GM19035 (cell line): ENCODE measurements around the gene ACOXL.

Source experiments
- ATAC-seq: cut with Tn5 transposase; IDR thresholded peaks from one replicate; pipeline ENCODE4 v1.9.1; 2021; ENCODE audit not compliant: unreplicated experiment

ACOXL gene

DNA sequence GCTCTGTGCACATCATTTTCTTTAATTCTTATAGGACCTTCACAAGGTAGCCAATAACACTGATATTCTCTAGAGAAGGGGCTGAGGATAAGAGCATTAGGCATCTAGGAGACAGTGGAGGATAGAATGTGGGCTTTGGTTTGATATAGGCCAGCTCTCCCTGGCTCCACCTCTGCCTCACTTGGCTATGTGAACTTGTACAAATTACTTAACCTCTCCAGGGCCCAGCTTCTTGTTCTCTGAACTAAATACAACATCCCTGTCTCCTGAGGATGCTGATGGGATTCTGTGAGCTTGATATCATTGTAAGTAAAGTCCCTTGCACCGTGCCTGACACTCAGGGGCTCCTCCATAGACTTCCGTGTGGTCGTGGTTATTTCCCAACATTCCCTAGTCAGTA is 87.3 kb downstream of the ACOXL start:
- ATAC-seq: no peak

DNA sequence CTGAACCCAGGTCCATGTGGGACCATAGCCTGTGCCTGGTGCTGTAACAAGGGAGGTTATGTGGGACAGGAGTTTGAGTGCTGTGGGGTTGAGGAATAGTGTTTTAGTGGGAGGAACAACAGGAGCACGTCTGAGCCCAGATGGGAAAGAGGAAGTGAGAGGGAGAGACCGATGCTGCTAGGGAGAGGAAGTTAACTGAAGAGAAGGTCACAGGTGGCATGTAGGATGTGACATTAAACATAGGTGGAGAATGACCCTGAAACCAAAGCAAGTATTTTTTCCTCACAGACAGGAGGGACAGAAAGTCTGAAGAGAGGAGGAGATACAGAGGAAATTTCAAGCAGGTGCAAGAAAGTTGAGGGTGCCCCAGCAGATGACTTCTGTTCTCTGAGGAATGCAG is 87.8 kb downstream of the ACOXL start:
- ATAC-seq: no peak

DNA sequence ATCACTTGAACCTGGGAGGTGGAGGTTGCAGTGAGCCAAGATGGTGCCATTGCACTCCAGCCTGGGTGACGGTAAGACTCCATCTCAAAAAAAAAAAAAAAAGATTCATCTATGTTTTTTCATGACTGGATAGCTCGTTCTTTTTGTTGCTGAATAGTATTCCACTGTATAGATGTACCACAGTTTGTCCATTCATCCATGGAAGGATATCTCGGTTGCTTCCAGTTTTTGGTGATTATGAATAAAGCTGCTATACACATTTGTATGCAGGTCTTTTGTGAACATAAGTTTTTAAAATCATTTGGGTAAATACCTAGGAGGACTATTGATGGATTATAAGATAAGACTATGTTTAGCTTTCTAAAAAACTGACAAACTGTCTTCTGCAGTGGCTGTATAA is 90.8 kb downstream of the ACOXL start:
- no peak for ATAC-seq

DNA sequence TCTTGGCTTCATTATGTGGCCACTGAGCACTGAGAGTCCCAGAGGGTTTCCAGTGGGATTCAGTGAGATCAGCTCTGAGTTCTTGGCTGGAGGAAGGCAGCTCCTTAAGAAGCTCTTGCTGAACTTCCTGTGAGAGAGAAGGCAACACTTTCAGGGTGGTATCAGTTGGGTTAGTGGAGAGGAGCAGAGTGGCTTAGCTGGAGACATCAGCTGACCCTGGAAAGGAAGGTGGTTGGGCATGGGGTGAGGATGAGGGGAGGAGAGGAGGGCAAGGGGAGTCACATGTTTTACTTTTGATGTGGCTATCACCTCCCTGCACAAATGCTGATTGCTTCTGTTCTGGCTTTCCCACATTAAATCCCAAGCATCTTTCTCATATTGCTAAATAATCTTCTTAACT is 95.1 kb downstream of the ACOXL start:
- no peak for ATAC-seq

DNA sequence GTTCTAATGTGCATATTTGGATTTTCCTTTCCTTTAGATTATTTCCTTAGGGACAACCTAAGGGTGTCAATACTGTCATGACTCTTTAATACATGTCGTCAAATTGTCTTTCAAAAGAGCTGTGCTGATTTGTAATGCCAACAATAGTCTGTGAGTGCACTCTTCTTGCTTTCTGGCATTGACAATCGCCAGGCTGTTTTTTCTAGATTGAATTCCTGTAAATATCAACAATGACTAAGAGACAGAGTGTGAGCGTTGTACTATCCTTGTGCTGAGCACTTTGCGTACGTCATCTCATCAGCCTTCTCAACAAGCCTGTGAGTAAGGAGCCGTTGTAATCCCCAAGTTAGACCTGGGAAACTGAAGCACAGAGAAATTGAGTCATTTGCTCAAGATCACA is 96.0 kb downstream of the ACOXL start:
- no peak for ATAC-seq

DNA sequence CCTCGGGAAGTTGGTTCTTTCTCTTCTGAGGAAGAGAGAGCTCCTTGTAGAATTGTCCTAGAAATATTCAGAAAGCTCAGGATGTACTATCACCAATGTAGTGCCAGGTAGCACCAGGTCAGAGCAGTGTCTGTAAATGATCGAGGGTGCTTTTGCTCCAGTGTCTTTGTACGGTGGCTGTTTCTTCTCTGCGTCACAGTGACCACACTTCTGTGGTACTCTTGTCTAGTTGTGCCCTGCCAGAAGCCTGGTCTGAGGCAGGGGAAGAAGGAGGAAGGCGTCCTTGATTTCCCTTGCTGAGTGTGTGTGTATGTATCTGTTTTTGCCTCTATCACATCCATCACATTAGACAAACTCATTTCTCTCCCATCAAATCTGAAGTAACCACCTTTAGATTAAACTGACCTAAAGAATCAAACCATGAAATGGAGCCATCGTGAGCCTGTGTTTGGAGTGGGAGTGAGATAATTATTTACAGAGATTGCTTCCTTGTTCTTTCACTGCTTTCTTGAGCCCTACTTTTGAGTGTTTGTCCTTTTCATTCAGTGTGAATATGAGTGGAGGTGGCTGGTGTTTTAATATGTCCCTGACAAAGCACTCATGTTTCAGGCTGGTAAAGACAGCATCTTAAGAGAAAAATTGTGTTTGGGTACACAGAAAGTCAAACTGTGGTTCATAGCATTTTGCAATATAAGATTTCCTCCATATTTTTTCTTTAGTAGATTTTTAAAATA is 97.2 kb downstream of the ACOXL start:
- no peak for ATAC-seq

DNA sequence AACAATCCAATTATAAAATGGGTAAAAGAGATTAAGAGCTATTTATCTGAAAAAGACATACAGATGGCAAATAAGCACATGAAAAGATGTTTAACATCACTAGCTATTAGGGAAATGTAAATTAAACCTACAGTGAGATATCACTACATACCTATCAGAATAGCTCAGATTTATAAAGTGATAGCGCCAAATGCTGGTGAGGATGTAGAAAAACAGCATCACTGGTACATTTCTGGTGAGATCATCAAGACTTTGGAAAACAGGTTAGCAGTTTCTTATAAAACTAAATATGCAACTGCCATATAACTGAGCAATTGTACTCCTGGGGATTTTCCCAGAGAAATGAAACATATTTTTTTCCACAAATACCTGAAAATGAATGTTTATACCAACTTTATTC is 100.4 kb downstream of the ACOXL start:
- no peak for ATAC-seq

DNA sequence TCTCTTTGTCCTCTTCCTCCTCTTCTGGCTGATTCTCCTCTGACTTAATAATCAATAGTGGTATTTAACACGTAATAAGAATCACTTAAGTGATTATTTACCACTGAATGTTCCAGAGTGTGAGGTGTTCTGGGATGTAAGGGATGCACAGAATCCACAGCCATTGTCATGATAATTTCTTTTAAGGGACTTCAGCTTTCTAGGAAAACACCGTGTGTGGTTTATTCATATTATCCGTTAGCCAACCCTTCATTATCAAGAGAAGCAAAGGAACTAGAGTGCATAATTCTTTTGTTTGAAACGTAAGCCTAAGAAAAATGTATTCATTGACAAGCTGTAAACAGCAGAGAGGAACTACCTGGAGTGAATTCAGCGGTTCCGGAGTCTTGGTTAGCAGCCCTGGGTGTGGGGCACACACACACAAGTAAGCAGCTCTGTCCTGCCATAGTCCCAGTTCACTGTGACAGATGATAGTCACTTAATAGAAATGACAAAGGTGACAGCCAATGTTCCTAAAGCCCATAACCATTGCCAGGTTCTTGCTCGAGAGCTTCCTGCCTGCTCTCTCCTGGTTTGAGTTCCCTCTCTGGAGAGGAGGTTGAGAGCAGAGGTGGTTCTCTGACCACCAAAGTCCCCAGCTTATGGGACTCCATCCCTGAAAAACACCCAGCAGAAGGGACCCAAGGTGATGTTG is 101.9 kb downstream of the ACOXL start:
- ATAC-seq: no peak

DNA sequence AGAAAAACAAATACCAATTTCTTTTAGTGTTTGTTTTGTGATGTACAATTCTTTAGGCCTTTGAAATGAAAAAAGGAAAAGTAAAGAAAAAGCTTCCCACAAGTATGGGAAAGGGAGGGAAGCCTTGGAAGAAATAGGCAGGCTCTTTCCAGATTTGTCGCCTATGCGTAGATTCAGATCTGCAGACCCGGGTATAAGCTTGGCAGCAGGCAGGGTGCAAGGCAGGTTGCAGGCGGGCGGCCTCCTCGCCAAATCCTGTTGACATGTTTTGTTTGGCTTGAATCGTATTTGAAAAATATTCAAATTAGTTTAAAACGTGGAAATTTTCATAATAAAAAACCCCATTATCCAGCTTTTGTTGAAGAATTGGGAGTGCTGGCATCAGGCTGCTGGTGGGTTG is 104.3 kb downstream of the ACOXL start:
- no peak for ATAC-seq

DNA sequence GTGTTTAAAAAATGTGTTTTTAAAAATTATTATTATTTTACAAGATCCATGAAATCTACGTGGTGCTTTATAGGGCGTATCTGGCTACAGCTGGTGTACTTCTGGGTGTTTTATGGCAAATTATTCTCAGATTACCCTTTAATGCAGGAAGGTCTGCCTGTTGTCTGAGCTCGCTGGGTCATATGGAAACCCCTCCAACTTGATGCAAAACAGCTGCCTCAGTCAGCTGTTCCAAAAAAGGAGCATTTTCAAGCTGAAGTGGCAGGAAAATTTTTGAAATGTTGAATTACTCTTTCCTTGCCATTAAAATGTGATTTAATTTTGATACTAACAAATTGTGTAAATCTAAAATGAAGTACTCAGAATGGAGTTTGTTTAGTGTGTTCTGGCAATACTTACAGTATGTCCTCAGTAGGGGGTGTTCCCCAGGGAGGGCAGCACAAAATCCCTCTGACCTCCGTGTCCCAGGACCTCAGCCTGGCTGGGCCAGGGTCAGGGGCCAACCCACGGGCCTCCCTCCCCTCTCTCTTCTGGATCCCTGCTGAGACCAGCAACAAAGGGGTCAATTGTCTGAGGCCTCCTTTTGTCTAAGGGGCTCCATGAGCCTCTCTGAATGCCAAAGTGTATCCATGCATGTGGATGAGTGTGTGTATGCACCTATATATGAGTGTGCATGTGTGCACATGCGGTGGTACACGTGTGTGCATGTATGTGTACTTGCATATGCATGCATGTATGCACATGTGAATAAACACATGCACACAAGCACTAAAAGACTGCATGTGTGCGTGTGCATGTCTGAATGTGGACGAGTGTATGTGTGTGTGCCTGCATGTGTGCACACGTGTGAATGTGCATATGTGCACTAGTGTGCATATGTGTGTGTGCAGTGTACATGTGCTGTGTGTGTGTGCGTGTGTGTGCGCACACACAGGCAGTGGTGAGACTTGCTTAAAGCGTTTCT is 105.4 kb downstream of the ACOXL start:
- ATAC-seq: no peak

DNA sequence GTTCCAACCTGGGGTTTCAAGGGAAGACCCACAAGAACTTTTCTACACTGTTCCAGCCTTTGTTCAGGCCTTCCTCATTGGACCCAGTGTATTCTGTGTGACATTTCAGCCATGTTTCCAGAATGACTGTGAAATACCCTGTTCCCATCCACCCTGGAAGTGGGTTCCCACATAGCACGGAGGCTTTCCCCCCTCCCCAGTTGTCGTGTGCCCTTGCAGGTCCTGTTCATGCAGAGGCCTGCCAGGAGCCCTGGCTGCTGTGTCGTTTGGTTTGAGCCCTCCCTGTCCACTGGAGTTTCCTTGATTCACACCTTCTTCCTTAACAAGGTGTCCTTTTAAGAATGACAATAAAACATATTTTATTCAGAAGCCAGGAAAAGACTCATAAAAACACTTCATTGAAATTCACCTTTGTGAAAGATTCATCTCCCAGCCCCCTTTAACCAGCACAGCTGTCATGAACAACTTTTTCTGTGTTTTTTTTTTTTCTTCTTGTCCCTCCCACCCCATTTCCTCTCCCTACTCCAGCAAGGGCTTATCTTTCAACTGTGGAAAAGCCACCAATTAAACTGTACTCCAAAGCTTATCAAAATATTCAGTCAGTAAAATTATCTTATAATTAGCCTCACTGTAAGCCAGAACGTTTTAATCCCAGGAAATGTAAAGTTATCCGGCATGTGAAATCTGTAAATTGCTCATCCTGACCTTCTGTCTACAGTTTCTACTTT is 106.4 kb downstream of the ACOXL start:
- no peak for ATAC-seq

DNA sequence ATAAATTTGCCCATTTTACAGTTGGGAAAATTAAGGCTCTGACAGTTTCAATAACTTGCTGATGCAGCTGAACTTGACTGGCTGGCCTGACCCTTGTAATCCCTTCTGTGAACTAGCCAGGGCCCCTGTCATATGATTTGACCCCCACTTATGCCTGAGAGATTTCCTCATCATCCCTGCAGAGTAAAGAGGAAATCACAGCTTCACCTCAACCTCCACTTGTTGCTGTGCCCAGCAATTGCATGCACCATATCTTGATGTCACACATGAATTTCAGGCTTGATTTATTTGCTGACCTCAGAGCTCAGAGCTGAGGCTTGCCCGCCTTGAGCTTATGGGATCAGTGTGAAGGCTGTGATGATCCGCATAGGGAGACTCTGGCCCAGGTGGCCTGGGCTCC is 108.1 kb downstream of the ACOXL start:
- ATAC-seq: no peak

DNA sequence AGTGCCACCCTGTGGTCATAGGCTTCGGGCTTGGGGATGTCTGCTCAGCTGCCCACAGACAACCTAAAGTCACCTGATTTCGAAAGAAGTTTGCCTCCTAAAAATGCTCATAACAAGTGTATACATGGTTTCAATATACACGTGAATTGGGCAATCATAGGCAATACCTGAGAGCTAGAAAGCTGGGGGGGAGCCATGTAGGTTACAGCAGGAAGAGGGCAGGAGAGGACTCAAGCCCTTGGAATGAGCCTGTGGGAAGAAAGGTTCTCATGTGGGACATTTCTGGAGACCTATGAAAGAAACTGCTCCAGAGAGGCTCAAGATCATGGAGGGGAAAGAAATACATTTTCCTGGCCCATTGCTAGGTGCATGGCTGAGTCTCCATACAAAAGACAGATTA is 109.7 kb downstream of the ACOXL start:
- no peak for ATAC-seq

DNA sequence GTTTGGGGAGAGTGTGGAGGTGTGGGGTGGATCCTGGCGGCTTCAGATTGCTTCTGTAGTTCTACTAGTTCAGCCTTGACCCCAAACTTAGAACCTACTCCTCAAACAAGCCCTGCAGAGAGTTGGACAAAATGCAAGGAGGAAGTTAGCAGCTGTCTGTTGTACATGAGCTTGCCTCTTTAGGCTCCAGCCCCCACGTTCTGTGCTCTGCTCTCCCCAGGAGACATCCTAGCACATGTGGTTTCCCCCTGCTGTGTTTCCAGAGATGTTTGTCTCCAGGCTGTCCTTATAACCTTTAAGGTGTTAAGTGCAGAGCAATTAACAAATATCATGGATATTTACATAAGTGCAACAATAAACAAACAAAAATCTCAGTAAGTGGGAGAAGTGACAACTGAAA is 111.1 kb downstream of the ACOXL start:
- ATAC-seq: no peak

DNA sequence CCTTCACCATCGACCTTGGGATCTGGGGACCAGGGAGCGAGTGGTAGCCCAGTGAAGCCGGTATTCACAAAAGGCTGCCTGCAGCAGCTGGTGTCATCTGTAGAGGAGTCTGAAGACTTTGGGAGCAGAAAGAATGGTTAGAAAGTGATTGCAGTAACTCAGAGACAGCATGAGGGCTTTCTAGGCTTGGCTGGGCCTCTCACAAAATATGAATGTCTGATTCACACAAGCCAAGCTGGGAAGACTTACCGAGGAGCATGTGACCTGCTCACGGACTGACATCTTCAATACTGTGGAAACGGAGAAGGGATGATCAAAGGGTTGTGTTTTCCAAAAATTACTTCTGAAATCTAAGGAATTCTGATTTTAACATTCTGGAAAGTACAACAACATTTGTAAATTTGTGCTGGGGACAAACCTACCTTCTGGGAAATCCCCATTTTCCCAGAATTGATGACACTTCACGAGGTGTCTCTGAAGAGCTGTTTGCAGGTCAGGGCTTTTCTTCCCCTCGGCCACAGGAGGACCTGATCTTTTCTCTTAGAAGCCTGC is 111.7 kb downstream of the ACOXL start:
- ATAC-seq: no peak

DNA sequence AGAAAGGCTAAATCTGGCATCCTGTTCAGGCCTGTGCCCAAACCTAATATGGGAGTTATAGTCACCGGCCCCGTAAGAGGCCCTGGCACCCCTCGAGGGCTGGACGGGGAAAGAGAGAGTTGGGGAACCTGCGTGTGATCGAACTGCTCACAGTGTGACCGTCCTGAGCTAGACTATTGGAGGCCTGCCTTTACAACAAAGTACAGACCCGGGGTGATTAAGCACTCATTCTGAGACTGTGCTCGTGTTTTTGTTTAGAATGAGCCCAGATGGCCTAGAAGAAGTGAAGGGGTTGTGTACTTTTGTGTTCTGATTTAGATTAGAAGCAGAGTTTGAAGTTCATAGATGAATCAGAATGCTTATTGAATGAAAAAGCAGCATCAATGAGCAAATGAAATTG is 115.3 kb downstream of the ACOXL start:
- ATAC-seq: no peak

DNA sequence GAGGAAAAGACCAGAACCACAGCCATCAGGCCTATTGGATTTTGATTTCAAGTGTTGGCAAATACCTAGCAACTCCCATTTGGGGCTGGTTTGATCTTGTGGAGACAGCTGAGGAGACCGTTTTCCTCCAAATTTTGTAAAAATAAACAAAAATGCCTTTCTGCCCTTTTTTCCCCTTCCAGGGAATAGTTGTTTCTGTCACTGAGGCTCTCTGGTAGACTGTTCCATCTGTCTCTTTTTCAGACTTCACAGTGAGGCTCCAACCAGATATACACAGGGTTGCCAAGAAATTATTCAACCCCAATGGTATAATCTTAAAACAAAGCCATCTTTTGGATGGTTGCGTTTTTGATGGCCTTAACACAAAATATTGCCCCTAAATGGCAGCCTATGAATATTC is 115.7 kb downstream of the ACOXL start:
- no peak for ATAC-seq

DNA sequence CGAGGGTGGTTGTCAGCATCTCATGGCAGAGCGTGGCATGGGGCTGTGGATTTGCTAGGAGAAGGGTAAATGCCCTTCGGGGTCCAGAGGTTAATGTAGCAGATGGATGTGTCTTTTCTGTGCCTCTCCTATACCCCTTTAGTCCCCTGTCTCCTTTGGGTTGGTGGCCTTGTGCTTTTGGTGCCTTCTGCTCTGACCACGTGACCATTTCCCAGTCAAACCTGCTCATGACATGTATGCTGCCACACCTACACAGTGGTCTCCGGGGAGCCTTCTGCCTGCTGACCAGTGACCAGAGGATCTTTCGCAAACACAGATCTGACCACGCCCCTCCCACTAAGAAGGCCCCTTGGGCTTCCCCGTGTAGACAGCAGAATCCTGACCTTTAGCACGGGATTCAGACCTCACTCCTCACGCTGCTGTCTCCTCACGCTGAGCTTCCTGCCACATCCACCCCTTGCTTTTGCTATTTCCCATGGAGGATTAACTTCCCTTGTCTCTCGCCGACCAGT is 116.2 kb downstream of the ACOXL start:
- ATAC-seq: no peak

DNA sequence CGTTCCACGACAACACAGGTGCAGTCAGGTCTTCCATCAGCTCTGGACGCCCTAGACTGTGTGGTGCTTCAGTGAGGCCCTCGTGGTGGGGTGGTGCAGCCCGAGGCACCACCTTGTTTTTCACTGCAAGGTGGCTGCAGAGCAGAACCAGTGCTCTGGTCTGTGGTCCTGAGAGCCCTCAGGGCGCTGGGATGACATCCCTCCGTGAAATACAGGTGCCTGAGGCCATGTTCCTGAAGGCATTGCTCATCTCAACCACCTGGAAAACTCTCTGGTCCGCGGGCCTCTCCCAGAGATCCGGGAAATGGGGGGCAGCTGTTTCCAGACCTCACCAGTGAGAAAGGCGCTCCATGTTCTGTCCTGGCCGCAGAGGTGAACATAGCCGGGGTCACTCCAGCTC is 119.2 kb downstream of the ACOXL start:
- ATAC-seq: no peak

DNA sequence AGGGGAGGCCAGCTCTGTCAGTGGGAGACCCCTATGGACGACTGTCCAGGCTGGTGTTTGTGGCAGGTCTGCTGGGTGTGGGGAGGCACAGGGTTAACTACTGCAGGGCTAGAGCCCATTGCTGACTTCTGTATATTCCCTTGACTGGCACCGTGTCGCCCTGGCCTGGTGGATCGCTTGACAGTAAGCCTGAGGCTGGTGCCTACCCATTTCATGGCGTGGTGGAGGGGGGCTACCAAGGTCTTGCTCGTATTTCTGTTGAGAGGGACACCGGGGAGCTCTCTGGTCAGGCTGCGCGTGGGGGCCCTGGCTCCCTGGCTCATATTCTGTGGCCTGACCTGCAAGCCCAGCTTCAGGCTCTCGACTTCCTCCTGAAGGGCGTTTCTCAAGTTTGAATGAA is 119.7 kb downstream of the ACOXL start:
- no peak for ATAC-seq
